DOHH2 (cell line): Measurements from ENCODE around the gene ERFL.
A peak's percentile ranks its signal among the peaks of the same experiment; 100 is the strongest.

Experiments used
- H3F3A ChIP-seq: fragments of 200-600 bp; sonication (generic), shearing (Covaris generic); 2 replicates; pipeline ENCODE4 v1.6.0; 2016; ENCODE audit warnings: antibody characterized with exemption, mild to moderate bottlenecking; ENCODE audit not compliant: control insufficient read depth, insufficient read depth
- H3K27ac ChIP-seq: fragments of 200-600 bp; sonication (generic); 2 replicates; pipeline ENCODE4 v1.5.1; 2014; ENCODE audit warnings: low read depth, mild to moderate bottlenecking, low read length, moderate library complexity
- H3K27me3 ChIP-seq: fragments of 200-600 bp; sonication (generic); 2 replicates; pipeline ENCODE4 v1.6.1; 2014; ENCODE audit warnings: mild to moderate bottlenecking, low read length, mixed read lengths; ENCODE audit not compliant: control insufficient read depth
- H3K36me3 ChIP-seq: fragments of 200-600 bp; sonication (generic); 2 replicates; pipeline ENCODE4 v1.6.1; 2014; ENCODE audit warnings: mild to moderate bottlenecking, low read length, moderate library complexity, mixed read lengths; ENCODE audit not compliant: control insufficient read depth
- H3K4me1 ChIP-seq: fragments of 200-600 bp; sonication (generic); 2 replicates; pipeline ENCODE4 v1.6.1; 2014; ENCODE audit warnings: mild to moderate bottlenecking, low read length, mixed read lengths; ENCODE audit not compliant: control insufficient read depth
- H3K4me2 ChIP-seq: fragments of 200-600 bp; sonication (generic); 2 replicates; pipeline ENCODE4 v1.6.0; 2014; ENCODE audit warnings: mild to moderate bottlenecking, low read length, moderate library complexity
- H3K4me3 ChIP-seq: fragments of 200-600 bp; sonication (generic); 2 replicates; pipeline ENCODE4 v1.5.1; 2014; ENCODE audit warnings: mild to moderate bottlenecking, low read length, mixed read lengths
- H3K79me2 ChIP-seq: fragments of 200-600 bp; sonication (generic); 2 replicates; pipeline ENCODE4 v1.6.1; 2014; ENCODE audit warnings: mild to moderate bottlenecking, low read length, mixed read lengths; ENCODE audit not compliant: control insufficient read depth
- H3K9me2 ChIP-seq: fragments of 200-600 bp; sonication (generic); replicated peaks from 2 replicates; pipeline ENCODE4 v1.6.1; 2014; ENCODE audit warnings: mild to moderate bottlenecking, low read length, mixed read lengths; ENCODE audit not compliant: control insufficient read depth
- H3K9me3 ChIP-seq: fragments of 200-600 bp; sonication (generic); 2 replicates; pipeline ENCODE4 v1.6.1; 2014; ENCODE audit warnings: antibody characterized with exemption, low read length, mixed read lengths; ENCODE audit not compliant: control insufficient read depth, insufficient read depth
- H4K20me1 ChIP-seq: fragments of 200-600 bp; sonication (generic); 2 replicates; pipeline ENCODE4 v1.6.0; 2014; ENCODE audit warnings: low read depth, mild to moderate bottlenecking, antibody characterized with exemption, low read length, moderate library complexity; ENCODE audit not compliant: control insufficient read depth, insufficient read depth
- EZH2phosphoT487 ChIP-seq: fragments of 200-600 bp; sonication (generic); IDR thresholded peaks from 2 replicates; pipeline ENCODE4 v1.6.1; 2017; ENCODE audit warnings: borderline replicate concordance, mild to moderate bottlenecking, antibody characterized with exemption, low read length, moderate library complexity, mixed read lengths
- TF ChIP-seq, protein P1 (sequence below): fragments of 200-600 bp; sonication (generic); IDR thresholded peaks from one replicate; pipeline ENCODE4 v1.5.1; 2014; ENCODE audit warnings: antibody characterized with exemption, mild to moderate bottlenecking, low read depth, low read length; ENCODE audit not compliant: poor library complexity, severe bottlenecking

ERFL gene

GRCh38 chr19:41868120-41868988, 59.9 kb downstream of the ERFL start:
- H3K27ac ChIP-seq, result peak overlapping the region; percentile 99

GRCh38 chr19:41866284-41866683, 62.0 kb downstream of the ERFL start:
- TF ChIP-seq EZH2phosphoT487, result no peak
- TF ChIP-seq, protein P1, sequence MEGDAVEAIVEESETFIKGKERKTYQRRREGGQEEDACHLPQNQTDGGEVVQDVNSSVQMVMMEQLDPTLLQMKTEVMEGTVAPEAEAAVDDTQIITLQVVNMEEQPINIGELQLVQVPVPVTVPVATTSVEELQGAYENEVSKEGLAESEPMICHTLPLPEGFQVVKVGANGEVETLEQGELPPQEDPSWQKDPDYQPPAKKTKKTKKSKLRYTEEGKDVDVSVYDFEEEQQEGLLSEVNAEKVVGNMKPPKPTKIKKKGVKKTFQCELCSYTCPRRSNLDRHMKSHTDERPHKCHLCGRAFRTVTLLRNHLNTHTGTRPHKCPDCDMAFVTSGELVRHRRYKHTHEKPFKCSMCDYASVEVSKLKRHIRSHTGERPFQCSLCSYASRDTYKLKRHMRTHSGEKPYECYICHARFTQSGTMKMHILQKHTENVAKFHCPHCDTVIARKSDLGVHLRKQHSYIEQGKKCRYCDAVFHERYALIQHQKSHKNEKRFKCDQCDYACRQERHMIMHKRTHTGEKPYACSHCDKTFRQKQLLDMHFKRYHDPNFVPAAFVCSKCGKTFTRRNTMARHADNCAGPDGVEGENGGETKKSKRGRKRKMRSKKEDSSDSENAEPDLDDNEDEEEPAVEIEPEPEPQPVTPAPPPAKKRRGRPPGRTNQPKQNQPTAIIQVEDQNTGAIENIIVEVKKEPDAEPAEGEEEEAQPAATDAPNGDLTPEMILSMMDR, result no peak
- Histone ChIP-seq H3K4me2 (peak overlapping the region; percentile 59), H3K27me3 (no peaks in the 10 kb centered on the region), H3K27ac (peak overlapping the region; percentile 99), H3K9me3 (no peaks in the 10 kb centered on the region), H3K79me2 (peaks cover 76% of the 10 kb centered on the region), H4K20me1 (peaks cover 37% of the 10 kb centered on the region), H3K9me2 (no peaks in the 10 kb centered on the region), H3F3A (peaks cover 90% of the 10 kb centered on the region), H3K4me3 (peak overlapping the region; percentile 39), H3K36me3 (peaks cover 96% of the 10 kb centered on the region), H3K4me1 (peaks cover 98% of the 10 kb centered on the region)

More at GRCh38 chr19:41868120-41868988, 59.9 kb downstream of the ERFL start:
- H3K4me1 ChIP-seq, result peaks cover 98% of the 10 kb centered on the region
- no peaks in the 10 kb centered on the region for H3K9me2 ChIP-seq
- peak overlapping the region; percentile 59 for H3K4me2 ChIP-seq
- no peaks in the 10 kb centered on the region for H3K9me3 ChIP-seq
- H3K4me3 ChIP-seq, result peak overlapping the region; percentile 29
- peaks cover 94% of the 10 kb centered on the region for H3K36me3 ChIP-seq
- no peaks in the 10 kb centered on the region for H3K27me3 ChIP-seq
- TF ChIP-seq, protein P1, result no peak
- TF ChIP-seq EZH2phosphoT487, result no peak
- peaks cover 91% of the 10 kb centered on the region for H3F3A ChIP-seq
- peaks cover 55% of the 10 kb centered on the region for H3K79me2 ChIP-seq
- H4K20me1 ChIP-seq, result peaks cover 16% of the 10 kb centered on the region; the same call in 1 of the 2 replicates

GRCh38 chr19:41864374-41864773, 63.9 kb downstream of the ERFL start:
- H3K4me2 ChIP-seq, result peak overlapping the region; percentile 88
- peak overlapping the region; percentile 81 for H3K27ac ChIP-seq
- peaks cover 78% of the 10 kb centered on the region for H3F3A ChIP-seq
- no peaks in the 10 kb centered on the region for H3K9me3 ChIP-seq
- H4K20me1 ChIP-seq, result peaks cover 42% of the 10 kb centered on the region
- peaks cover 86% of the 10 kb centered on the region for H3K79me2 ChIP-seq
- H3K36me3 ChIP-seq, result peaks cover 89% of the 10 kb centered on the region
- H3K9me2 ChIP-seq, result no peaks in the 10 kb centered on the region
- no peak for TF ChIP-seq EZH2phosphoT487
- TF ChIP-seq, protein P1, result no peak
- H3K4me3 ChIP-seq, result peak overlapping the region; percentile 87
- H3K4me1 ChIP-seq, result peaks cover 83% of the 10 kb centered on the region
- no peaks in the 10 kb centered on the region for H3K27me3 ChIP-seq
